GM18907 (cell line): ENCODE data around the gene RASSF8.

ENCODE experiments used
- ATAC-seq: cut with Tn5 transposase; IDR thresholded peaks from one replicate; pipeline ENCODE4 v1.9.1; 2021; ENCODE audit warnings: mild to moderate bottlenecking, moderate library complexity; ENCODE audit not compliant: unreplicated experiment

RASSF8 gene, protein sequence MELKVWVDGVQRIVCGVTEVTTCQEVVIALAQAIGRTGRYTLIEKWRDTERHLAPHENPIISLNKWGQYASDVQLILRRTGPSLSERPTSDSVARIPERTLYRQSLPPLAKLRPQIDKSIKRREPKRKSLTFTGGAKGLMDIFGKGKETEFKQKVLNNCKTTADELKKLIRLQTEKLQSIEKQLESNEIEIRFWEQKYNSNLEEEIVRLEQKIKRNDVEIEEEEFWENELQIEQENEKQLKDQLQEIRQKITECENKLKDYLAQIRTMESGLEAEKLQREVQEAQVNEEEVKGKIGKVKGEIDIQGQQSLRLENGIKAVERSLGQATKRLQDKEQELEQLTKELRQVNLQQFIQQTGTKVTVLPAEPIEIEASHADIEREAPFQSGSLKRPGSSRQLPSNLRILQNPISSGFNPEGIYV

GRCh38 chr12:25958428-25959070 lies at the start of gene RASSF8:
Gene RASSF8, plus strand, starts transcription at chr12:25958682. Its CDS starts 96,662 bp downstream, at chr12:26055344.
- peak; percentile 84 for ATAC-seq

DNA sequence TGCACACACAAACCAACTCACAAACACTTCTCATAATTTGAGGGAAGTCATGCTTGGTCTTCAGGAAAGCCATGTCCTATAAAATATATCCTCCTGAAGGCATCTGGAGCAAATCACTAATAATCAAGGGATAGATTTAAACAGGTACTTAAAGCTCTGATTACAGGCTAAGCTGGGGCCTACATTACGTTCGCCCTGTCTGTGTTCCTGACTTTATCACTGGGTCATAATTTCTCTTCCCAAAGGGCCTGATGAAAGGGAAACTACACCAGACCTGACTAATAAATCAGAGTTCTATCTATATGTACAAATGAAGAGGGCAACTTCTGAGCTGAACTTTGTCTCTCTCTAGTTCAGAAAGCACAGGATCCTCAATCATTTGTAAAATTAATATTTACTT lies 43.9 kb upstream of the RASSF8 start:
- ATAC-seq: no peak

GRCh38 chr12:25924491-25925001 lies 33.9 kb upstream of the RASSF8 start:
- ATAC-seq: no peak

GRCh38 chr12:25925064-25925463 lies 33.4 kb upstream of the RASSF8 start:
- ATAC-seq: no peak

- ATAC-seq: no peak
These were observed 31.9 kb upstream of the RASSF8 start for GRCh38 chr12:25926536-25926935.

DNA sequence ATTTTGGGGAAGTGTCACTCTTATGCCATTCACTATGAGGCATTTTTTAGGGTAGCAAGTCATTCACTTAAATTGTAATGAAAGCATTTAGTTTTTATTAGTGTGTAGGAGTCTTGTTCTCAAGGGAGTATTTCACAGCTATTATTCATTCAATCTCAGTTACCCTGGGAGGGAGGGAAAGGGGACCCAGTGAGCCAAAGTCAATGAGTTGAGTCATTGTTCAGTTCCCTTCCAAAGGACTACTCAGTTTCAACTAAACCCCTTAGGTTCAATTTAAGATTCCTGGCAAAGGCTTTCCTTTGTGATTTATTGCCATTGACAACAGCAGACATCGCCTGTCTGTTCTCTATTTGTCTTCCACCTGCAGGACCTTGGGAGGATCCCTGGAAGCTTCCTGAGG lies 29.3 kb upstream of the RASSF8 start:
- no peak for ATAC-seq

- no peak for ATAC-seq
These were observed 25.5 kb upstream of the RASSF8 start for GRCh38 chr12:25932971-25933370.

DNA sequence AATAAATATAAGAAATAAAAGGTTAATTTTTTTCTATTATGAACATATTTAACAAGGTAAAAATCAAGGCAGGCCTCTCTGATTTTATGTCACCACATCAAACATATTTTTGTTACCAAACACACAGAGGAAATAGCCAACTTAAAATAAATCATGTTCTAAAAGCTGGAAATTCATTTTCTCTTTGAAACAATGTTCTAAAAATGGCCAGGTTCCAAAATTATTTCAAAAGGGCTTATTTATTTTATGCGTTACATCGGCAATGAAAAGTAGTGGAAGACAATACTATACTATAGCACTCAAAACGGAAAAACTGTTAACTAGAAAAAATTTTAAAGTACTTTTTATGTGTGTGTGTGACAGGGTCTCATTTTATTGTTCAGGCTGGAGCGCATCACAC lies 24.0 kb upstream of the RASSF8 start:
- no peak for ATAC-seq

DNA sequence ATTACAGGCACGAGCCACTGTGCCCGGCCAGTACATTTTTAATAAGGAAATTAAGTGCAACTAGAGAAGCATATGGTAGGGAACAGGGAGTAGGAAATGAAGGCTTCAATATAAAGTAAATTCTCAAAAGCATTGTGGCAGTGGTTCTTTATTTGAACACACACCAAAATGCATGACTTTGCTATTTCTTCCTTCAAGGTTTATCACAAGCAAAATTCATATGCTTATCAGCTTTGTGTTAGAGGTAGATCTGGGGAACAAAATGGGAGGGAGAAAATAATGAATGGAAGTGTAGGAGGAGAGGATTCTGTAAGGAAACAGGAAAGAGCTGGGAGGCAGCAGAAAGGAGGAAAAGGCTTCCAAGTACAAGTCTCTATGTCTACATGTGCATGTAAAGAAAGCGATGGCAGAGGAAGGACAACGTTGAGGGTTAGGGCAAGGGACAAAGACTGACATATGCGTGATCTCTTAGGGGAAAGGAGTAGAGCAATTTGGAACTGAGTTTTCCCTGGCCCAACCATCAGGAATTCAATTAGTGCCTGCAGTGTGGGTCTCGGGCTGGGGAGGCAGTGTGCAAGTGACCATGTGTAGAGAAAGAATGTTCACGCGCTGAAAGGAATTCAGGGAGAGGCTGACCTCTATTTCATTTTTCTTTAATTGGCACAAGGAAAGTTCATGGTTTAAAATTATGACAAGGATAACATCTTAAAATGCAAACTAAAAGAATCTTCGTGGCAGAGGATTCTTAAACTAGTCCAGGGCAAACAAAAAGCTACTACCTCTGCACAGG lies 22.9 kb upstream of the RASSF8 start:
- ATAC-seq: no peak

DNA sequence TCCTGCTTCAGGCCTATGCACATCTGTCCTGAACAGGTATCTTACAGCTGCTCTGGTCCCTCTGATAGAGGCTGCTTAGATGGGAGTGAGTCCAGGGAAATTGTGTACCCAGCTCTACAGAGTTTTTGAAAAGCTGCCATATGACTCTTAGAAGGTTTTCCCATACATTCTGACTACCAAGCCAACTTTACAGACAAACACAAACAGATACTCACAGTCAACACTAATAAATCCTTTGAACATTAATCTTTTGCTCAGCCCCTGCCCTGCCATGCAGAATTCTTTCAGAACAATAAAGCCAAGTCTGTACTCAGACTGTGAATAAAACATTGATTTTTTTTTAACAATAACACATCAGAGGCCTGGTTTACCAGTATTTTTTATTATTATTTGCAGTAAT lies 21.4 kb upstream of the RASSF8 start:
- ATAC-seq: no peak

- ATAC-seq: no peak
These were observed 19.9 kb upstream of the RASSF8 start for GRCh38 chr12:25938581-25938980.

GRCh38 chr12:25939606-25940005 lies 18.9 kb upstream of the RASSF8 start:
- no peak for ATAC-seq

GRCh38 chr12:25940886-25941285 lies 17.6 kb upstream of the RASSF8 start:
- ATAC-seq: no peak

GRCh38 chr12:25942709-25943108 lies 15.8 kb upstream of the RASSF8 start:
- no peak for ATAC-seq

DNA sequence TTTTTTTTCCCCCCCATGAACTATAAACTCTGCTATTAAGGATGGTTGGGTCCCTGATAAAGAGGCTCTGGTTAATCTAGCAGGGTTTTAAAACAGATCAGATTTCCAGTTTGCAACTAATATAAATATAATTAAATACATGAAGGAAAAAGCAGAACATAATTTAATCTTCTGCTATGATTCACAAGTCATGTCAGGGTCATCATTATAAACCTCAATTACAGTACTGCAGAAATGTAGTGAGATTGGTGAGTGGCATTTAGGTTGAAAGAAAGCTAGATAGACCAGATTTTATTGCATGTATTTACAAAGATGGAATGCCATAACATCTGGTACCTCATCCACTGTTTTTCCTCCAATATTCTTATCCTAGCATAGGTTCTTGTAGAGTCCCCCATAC lies 14.5 kb upstream of the RASSF8 start:
- ATAC-seq: no peak

DNA sequence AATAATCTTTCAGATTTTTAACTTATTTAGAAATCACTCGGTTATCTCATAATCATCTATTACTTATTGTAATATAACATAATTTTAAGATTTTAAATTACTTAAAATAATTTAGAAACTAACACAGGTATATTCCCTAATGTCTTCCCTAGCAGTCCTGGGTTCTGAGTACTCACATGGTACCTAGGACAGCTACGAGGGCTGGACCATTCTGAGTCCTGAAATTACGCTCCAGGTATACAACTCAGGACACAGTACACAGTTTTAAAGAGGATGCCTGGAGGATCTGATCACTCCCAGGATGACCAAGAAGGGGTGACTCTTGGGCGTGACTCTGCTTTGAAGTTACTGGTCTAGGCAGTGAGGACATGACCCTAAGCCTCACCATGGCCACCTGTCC lies 9.1 kb upstream of the RASSF8 start:
- no peak for ATAC-seq

- ATAC-seq: no peak
These were observed 8.0 kb upstream of the RASSF8 start for GRCh38 chr12:25950329-25951115.

- peak; percentile 33 for ATAC-seq
These were observed 572 bp upstream of the RASSF8 start for GRCh38 chr12:25957793-25958427.

- ATAC-seq: no peak
These were observed 834 bp downstream of the RASSF8 start for GRCh38 chr12:25959071-25959961.
